PC-9 (cell line): ENCODE measurements around the gene CFAP97D1. TPM values are rescaled to one million over a fixed set of nuclear protein-coding genes. Genes with fewer than 3 reads are reported as not detected.

Source experiments
- BruUV-seq: library from RNA; stranded (reverse); fragments of 400-500 nt; replicated peaks from 2 replicates; lab custom pipeline; 2021; lab: Mats Ljungman, UMichigan
- CTCF ChIA-PET: fragments of 300-600 bp; sonication (Branson Sonifier 250); formaldehyde crosslinking; loops from one replicate; lab custom pipeline; 2022; ENCODE audit warnings: antibody characterized with exemption; lab: Charles Lee
- POLR2A ChIA-PET: fragments of 300-600 bp; sonication (Branson Sonifier 250); formaldehyde crosslinking; loops from one replicate; lab custom pipeline; 2022; ENCODE audit warnings: antibody characterized with exemption; ENCODE audit not compliant: unreplicated experiment; lab: Charles Lee
- DNase-seq, 2 experiments: peaks; one replicate each; pipeline versions ENCODE4 v3.0.0 to v3.0.0-alpha.2; 2015 to 2022; ENCODE audit warnings: mixed read lengths in 1 of 2
- H2AFZ ChIP-seq: fragments of 200-600 bp; sonication (generic); 2 replicates; pipeline ENCODE4 v1.8.1; 2017; ENCODE audit warnings: antibody characterized with exemption
- H3F3A ChIP-seq: fragments of 200-600 bp; sonication (generic); 2 replicates; pipeline ENCODE4 v1.8.1; 2017; ENCODE audit warnings: antibody characterized with exemption, mild to moderate bottlenecking, low read depth; ENCODE audit not compliant: insufficient read depth
- H3K27ac ChIP-seq: fragments of 200-600 bp; sonication (generic); 2 replicates; pipeline ENCODE4 v1.6.1; 2016; ENCODE audit warnings: mixed run types
- H3K27me3 ChIP-seq: fragments of 200-600 bp; sonication (generic); 2 replicates; pipeline ENCODE4 v1.6.1; 2016; ENCODE audit warnings: low read depth, mixed run types; ENCODE audit not compliant: insufficient read depth
- H3K36me3 ChIP-seq: fragments of 200-600 bp; sonication (generic); 2 replicates; pipeline ENCODE4 v1.6.1; 2016; ENCODE audit warnings: low read depth, mixed run types
- H3K4me1 ChIP-seq: fragments of 200-600 bp; sonication (generic); replicated peaks from 2 replicates; pipeline ENCODE4 v1.6.1; 2016; ENCODE audit warnings: mixed run types; ENCODE audit not compliant: insufficient read depth
- H3K4me2 ChIP-seq: fragments of 200-600 bp; sonication (generic); 2 replicates; pipeline ENCODE4 v1.6.1; 2017; ENCODE audit warnings: mixed run types
- H3K4me3 ChIP-seq: fragments of 200-600 bp; sonication (generic); 2 replicates; pipeline ENCODE4 v1.6.1; 2016; ENCODE audit warnings: mixed run types
- H3K79me2 ChIP-seq: fragments of 200-600 bp; sonication (generic); 2 replicates; pipeline ENCODE4 v1.6.1; 2017; ENCODE audit warnings: low read depth, mixed run types
- H3K9me2 ChIP-seq: fragments of 200-600 bp; sonication (generic); 2 replicates; pipeline ENCODE4 v1.8.1; 2017; ENCODE audit warnings: mild to moderate bottlenecking; ENCODE audit not compliant: insufficient read depth
- H3K9me3 ChIP-seq: fragments of 200-600 bp; sonication (generic); 2 replicates; pipeline ENCODE4 v1.8.1; 2016; ENCODE audit warnings: low read depth; ENCODE audit not compliant: insufficient read depth
- H4K20me1 ChIP-seq: fragments of 200-600 bp; sonication (generic); 2 replicates; pipeline ENCODE4 v1.8.1; 2017; ENCODE audit not compliant: insufficient read depth
- CTCF ChIP-seq: fragments of 200-600 bp; sonication (generic); conservative IDR thresholded peaks from 2 replicates; pipeline ENCODE4 v1.6.1; 2017; ENCODE audit warnings: mixed run types, antibody characterized with exemption, mild to moderate bottlenecking, moderate library complexity
- EZH2 ChIP-seq: fragments of 200-600 bp; sonication (generic); IDR thresholded peaks from 2 replicates; pipeline ENCODE4 v1.8.0; 2017; ENCODE audit warnings: antibody characterized with exemption, low read depth
- intact Hi-C: fragments of 100-400 bp; cut with micrococcal nuclease; formaldehyde crosslinking; loops from one replicate; pipeline ENCODE4 v1.10.0; 2022; ENCODE audit not compliant: unreplicated experiment
- total RNA-seq: library from RNA; stranded (reverse); gene quantifications from 2 replicates; pipeline ENCODE4 v1.2.3, GENCODE V29; 2021

The CFAP97D1 gene
- total RNA-seq, 1 experiment from 2014 or later = not detected

GRCh38 chr17:43812396-43813265, 32.4 kb downstream of the CFAP97D1 start:
- BruUV-seq = no TSS peak
- H2AFZ ChIP-seq = no peak overlapping the region
- H4K20me1 ChIP-seq = no peaks in the 10 kb centered on the region
- no peak overlapping the region for H3K4me3 ChIP-seq
- H3K27me3 ChIP-seq = no peaks in the 10 kb centered on the region
- H3K4me1 ChIP-seq = peaks cover 27% of the 10 kb centered on the region
- H3K79me2 ChIP-seq = no peaks in the 10 kb centered on the region
- no peak overlapping the region for H3K4me2 ChIP-seq
- no peaks in the 10 kb centered on the region for H3K9me3 ChIP-seq
- no peaks in the 10 kb centered on the region for H3K9me2 ChIP-seq
- CTCF ChIA-PET = no interaction called here
- DNase-seq = no peak
- H3F3A ChIP-seq = peaks cover 7% of the 10 kb centered on the region
- 0 out of 2 replicates have a peak, but pooled peaks cover 15% of the 10 kb centered on the region for H3K36me3 ChIP-seq
- no peak for TF ChIP-seq EZH2
- TF ChIP-seq CTCF = no peak
- POLR2A ChIA-PET = interaction anchor here (0.7 kb wide), 1 partner anchor 22 kb away, joined by 4 read pairs; no protein-coding TSS in a partner anchor
- intact Hi-C loops = no loop called here
- H3K27ac ChIP-seq = no peak overlapping the region

- Histone ChIP-seq H3K9me2 (no peaks in the 10 kb centered on the region), H3K36me3 (0 out of 2 replicates have a peak, but pooled peaks cover 15% of the 10 kb centered on the region), H3K9me3 (no peaks in the 10 kb centered on the region), H3K27me3 (no peaks in the 10 kb centered on the region), H3K4me1 (peaks cover 27% of the 10 kb centered on the region), H3F3A (peaks cover 7% of the 10 kb centered on the region), H3K4me3 (no peak overlapping the region), H3K79me2 (no peaks in the 10 kb centered on the region), H3K27ac (0 out of 2 replicates have a peak overlapping the region, but pooled peaks have one; percentile 81), H3K4me2 (no peak overlapping the region), H2AFZ (no peak overlapping the region), H4K20me1 (no peaks in the 10 kb centered on the region)
- no peak for TF ChIP-seq CTCF
- no peak for TF ChIP-seq EZH2
- POLR2A ChIA-PET = interaction anchor here (0.7 kb wide), 1 partner anchor 21 kb away, joined by 4 read pairs; no protein-coding TSS in a partner anchor
- no TSS peak for BruUV-seq
- CTCF ChIA-PET = no interaction called here
- intact Hi-C loops = no loop called here
- DNase-seq = peak; percentile 47 to 61
These were observed 33.2 kb downstream of the CFAP97D1 start for GRCh38 chr17:43813386-43813785.

- intact Hi-C loops = no loop called here
- 0 out of 2 replicates have a peak, but pooled peaks cover 15% of the 10 kb centered on the region for H3K36me3 ChIP-seq
- no peaks in the 10 kb centered on the region for H4K20me1 ChIP-seq
- no peaks in the 10 kb centered on the region for H3K9me2 ChIP-seq
- no peaks in the 10 kb centered on the region for H3K79me2 ChIP-seq
- H3F3A ChIP-seq = peaks cover 7% of the 10 kb centered on the region
- peaks cover 27% of the 10 kb centered on the region for H3K4me1 ChIP-seq
- no peak overlapping the region for H3K4me3 ChIP-seq
- H3K27me3 ChIP-seq = no peaks in the 10 kb centered on the region
- ChIA-PET CTCF (no interaction called here), POLR2A (no interaction called here)
- no peak overlapping the region for H3K4me2 ChIP-seq
- peak overlapping the region; percentile 81; the same call in 1 of the 2 replicates for H3K27ac ChIP-seq
- H2AFZ ChIP-seq = no peak overlapping the region
- no peak for DNase-seq
- H3K9me3 ChIP-seq = no peaks in the 10 kb centered on the region
- TF ChIP-seq EZH2 (no peak), CTCF (no peak)
- BruUV-seq = no TSS peak
These were observed 33.8 kb downstream of the CFAP97D1 start for GRCh38 chr17:43814026-43814425.
